SK-N-MC (cell line): ENCODE data around the gene TYSND1.

ENCODE experiments used
- EZH2 ChIP-seq: fragments of 200-600 bp; sonication (generic); IDR thresholded peaks from one replicate; pipeline ENCODE4 v1.6.1; 2017; ENCODE audit warnings: antibody characterized with exemption
- FOXP2 ChIP-seq: optimal IDR thresholded peaks from 2 replicates; pipeline ENCODE3; 2011; ENCODE audit warnings: mild to moderate bottlenecking, moderate library complexity; ENCODE audit not compliant: insufficient read depth; ENCODE audit errors: extremely low read length, control extremely low read depth
- POLR2AphosphoS5 ChIP-seq: IDR thresholded peaks from 2 replicates; pipeline ENCODE4 v1.6.1; 2012; ENCODE audit warnings: mild to moderate bottlenecking, low read depth, low read length, borderline replicate concordance

DNA sequence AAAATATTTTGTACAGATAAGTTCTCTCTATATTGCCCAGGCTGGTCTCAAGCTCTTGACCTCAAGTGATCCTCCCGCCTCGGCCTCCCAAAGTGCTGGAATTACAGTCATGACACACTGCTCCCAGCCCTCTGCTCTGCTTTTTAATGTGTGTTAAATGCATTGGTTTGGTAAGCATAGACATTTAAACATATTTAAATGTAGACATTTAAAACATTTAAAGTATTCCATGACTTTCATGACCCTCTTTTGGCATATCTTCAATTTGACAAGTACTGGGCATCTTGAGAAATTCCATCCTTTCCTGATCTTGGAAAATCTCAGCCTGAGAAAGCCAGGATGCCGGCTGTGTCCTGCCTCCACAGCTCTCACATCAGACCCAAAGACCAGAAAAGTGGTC is 29.0 kb upstream of the TYSND1 start:
- TF ChIP-seq EZH2 (no peak), POLR2AphosphoS5 (no peak), FOXP2 (no peak)
